NB4 (cell line): Measurements from ENCODE around the gene FANCE.
A peak's percentile ranks its signal among the peaks of the same experiment; 100 is the strongest.

Experiments used
- CTCF ChIP-seq: IDR thresholded peaks from one replicate; pipeline ENCODE4 v1.5.1; 2012; ENCODE audit warnings: low read depth, low read length
- POLR2A ChIP-seq: IDR thresholded peaks from 2 replicates; pipeline ENCODE4 v1.6.1; 2011; ENCODE audit warnings: mild to moderate bottlenecking; ENCODE audit not compliant: insufficient read length; ENCODE audit errors: extremely low read depth

- TF ChIP-seq CTCF (no peak), POLR2A (peak; percentile 40)
These were observed at the start of gene FANCE for GRCh38 chr6:35452183-35453090.
